ENCODE data around the gene EFCAB12. TPM values are rescaled to one million over a fixed set of nuclear protein-coding genes. Genes with fewer than 3 reads are reported as not detected.
A peak's percentile ranks its signal among the peaks of the same experiment; 100 is the strongest.

Gene EFCAB12
- polyA plus RNA-seq, 12 donors: 0.05 to 0.57 (median 0.16) TPM; not detected in 2

- DNase-seq: no peak
Observed at GRCh38 chr3:129446926-129447325, 18.5 kb upstream of the EFCAB12 start.

DNA sequence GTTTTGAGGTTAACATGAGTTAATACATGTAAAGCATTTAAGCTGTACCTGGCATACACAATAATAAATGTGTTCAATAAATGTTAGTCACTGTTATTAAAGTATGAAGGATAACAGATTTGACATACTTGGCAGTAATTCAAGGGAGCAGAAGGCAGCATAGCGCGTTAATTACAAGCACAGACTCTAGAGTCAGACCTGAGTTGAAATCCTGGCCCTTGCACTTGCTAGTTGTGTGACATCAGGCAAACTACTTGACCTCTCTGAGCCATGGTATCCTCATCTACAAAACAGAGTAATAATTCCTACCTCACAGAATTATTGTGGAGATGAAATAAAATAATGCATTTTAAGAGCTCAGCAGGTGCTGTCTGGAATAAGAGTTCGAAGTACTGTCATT is 17.0 kb upstream of the EFCAB12 start:
- DNase-seq: no peak

DNA sequence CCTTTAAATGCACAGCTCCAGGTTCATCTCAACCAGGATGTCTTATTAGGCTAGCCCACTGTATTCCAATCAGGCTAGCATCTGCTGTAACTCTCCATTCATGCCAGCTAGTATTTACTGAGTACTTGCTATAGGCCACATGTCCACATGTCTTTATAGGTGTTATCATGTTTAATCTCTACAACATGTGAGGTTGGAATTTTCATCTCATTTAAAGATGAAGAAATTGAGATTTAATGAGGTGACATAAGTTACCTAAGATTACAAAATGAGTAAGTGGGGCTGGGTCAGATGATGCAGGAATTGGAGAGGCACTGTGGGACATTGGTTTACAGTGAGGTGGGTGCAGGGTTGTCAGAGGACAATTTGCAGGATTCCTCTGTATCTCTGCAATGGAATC is 14.5 kb upstream of the EFCAB12 start:
- no peak for DNase-seq

DNA sequence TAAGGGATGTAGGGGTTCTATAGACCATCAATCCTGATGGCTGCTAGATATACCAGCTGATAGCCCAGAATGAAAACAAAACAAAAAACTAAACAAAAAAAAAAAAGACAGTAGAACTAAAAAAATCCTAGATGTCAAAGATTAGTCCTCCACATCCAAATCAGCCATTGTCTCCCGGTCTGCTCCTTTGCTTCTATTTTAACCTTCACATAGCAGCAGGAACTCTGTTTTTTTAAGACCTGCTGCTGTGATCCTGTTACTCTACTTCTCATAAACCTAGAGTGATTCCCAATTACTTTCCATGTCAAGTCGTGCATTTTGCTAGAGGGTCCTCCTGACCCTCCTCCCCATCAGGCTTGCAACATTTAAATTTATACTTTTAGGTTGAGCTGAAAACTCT is 14.1 kb upstream of the EFCAB12 start:
- DNase-seq: no peak

GRCh38 chr3:129441782-129442181 is 13.3 kb upstream of the EFCAB12 start:
- DNase-seq: peak; percentile 40

DNA sequence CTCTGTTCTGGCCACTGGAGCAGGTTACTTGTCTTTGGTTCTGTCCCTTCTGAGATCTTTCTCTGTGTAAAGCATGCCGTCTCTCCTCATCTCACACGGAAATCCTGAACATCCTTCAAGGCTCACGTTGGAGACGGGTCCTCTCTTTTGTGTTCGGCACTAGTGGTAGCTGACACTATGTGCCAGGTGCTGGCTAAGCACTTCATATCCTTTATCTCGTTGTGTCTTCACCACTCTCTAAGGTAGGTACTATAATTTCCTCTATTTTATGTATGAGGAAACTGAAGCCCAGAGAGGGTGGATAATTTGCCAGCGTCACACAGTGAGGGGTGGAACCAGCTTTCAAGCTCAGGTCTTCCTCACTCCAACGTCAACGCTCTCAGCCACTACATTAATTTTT is 12.8 kb upstream of the EFCAB12 start:
- no peak for DNase-seq

- no peak for DNase-seq
Observed at GRCh38 chr3:129440618-129441190, 12.3 kb upstream of the EFCAB12 start.

- DNase-seq: peak; percentile 97
Observed at GRCh38 chr3:129439817-129440617, 11.6 kb upstream of the EFCAB12 start, which contains the start of the genes IFT122 and MBD4. Gene IFT122, plus strand, starts transcription at chr3:129440224. Its CDS starts 107 bp downstream, at chr3:129440331. Gene MBD4, minus strand, starts transcription at chr3:129439948. Its CDS starts 115 bp downstream, at chr3:129439833.

DNA sequence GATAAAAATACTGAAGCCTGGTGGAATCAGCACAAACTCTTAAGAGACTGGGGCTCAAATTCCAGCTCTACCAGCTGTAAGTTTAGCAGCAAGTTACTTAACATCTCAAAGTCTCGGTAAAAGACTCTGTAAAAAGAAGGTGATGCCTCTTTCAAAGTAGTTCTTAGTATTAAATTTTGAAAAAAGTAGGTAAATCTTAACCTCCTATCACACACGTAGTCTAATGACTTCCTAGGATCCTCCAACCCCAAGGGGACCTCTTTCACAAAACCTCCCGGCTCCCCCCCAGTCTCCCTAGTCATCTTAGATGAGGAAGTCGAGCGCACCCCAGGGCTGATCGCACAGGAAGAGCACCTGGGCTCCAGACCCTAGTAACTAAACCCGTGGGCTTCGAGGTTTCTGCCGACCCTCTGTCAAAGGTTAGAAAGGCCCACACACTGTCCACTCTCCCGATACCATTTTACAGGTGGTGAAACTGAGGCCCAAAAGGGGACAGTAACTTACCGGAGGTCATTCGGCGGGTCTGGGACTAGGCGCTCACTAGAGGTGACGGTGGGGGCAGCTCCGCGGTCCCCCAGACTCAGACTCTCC is 10.9 kb upstream of the EFCAB12 start:
- peak; percentile 19 for DNase-seq

GRCh38 chr3:129435367-129435766 is 6.9 kb upstream of the EFCAB12 start:
- DNase-seq: no peak

- DNase-seq: no peak
Observed at GRCh38 chr3:129434140-129434539, 5.7 kb upstream of the EFCAB12 start.

DNA sequence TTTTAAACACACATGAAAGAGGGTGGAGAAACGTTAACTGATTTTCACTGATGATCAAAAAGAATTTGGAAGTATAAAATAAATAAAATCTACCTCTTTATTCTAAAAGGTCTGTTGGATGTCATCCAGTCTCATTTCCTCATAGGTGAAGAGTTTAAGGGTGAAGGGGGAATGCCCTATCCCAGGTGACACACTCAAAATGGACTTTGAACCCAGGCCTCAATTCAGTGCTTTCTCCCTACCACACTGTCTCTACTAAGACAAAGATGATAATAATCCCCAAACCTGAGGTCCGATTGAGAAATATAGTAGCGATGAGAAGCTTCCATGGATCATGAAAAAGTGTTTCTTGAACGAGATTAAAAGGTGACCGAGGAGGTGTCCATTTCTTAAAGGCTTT is 5.1 kb upstream of the EFCAB12 start:
- DNase-seq: no peak

DNA sequence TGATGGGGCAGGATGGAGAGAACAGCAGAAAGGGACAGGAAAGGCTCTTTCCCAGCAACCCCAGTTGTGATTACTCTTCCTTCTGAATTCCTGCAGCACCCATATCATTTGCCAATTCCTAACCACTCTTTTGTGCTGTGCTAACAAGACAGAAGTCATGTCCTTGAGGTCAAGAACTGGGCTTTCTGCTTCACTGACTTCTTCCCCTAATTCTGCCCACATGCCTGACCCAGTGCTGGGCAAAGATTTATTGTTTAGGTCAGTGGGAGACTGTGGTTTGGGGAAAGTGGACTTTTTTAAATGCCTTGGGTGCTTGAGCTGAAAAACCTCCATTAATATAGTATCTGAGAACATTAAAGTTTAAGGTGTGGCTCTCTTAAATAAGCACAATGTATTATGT is 4.2 kb upstream of the EFCAB12 start:
- no peak for DNase-seq

- DNase-seq: no peak
Observed at GRCh38 chr3:129432036-129432435, 3.6 kb upstream of the EFCAB12 start.

DNA sequence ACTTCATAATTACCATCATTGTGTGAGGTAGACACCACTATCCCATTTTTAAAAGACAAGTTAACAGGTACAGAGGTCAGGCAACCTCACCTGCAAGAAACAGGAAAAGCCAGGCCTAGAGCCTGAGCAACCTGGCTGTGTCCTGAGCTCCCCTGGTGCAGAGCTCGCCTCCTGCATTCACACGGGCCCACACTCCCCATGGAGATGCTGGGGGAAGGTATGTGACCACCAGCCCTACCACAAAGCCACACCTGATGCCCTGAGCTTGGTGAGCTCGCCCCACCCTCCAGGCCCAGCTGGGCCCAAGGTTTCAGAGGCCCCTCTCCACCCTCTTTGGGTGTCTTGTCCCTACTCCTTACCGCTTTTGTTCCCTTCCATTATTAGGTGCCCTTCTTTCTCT is 1.2 kb upstream of the EFCAB12 start:
- no peak for DNase-seq

GRCh38 chr3:129429080-129429451 is 630 bp upstream of the EFCAB12 start:
- DNase-seq: no peak

GRCh38 chr3:129428007-129428375 is 445 bp downstream of the EFCAB12 start:
- no peak for DNase-seq

- no peak for DNase-seq
Observed at GRCh38 chr3:129425619-129426018, 2.8 kb downstream of the EFCAB12 start.

DNA sequence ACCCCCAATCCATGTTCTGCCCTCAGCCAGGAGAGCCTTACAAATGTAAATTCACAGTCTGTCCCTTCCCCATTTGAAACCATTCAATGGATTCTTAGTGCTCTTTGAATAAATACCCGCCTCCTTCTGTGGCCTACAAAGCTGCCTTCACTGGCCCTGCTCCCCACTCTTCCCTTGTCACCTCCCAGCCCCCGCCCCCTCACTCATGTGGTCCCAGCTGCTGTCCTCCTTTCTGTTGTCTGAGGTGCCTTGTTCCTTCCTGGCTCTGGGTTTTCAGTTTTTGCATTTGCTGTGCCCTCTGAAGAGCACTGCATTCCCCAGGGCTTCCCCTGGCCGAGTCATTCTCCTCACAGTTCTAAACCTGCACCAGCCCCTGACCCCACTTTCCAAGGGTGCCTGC is 3.2 kb downstream of the EFCAB12 start:
- no peak for DNase-seq

DNA sequence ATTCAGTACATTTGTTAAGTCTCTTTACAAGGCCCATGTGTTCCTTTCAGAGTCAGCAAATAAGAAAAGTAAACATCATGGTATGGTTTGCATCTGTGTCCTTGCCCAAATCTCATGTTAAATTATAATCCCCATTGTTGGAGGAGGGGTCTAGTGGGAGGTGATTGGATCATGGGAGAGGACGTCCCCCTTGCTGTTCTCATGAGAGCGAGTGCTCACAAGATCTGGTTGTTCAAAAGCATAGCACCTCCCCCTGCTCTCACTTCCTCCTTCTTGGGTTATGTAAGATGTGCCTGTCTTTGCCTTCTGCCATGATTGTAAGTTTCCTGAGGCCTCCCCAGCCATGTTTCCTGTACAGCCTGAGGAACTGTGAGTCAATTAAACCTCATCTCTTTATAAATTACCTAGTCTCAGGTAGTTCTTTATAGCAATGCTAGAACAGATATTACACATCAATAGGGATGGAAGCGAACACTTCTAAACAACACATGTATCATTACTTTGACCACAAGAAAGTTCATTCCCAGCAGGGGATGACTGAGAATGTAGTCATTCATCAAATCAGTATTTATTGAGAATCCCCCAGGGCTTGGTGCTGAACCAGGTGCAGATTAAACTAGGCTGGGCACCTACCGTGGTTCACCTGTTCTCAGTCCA is 4.1 kb downstream of the EFCAB12 start:
- no peak for DNase-seq

DNA sequence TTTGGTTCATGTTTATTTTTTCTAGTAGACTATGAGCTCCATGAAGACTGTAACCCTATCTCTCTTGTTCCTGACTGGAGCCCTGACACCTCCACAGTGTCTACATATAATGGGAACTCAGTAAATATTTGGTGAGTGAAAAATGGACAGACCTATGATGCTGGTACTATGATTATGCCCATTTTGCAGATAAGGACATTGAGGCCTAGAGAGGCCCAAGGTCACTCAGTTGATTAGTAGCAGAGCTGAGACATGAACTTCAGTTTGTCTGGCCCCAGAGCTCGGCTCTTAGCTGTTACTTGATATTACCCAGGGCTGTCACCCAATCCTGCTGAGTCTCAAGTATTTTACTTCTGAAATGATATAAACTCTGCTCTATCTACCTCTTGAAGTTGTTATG is 5.5 kb downstream of the EFCAB12 start:
- DNase-seq: no peak

- DNase-seq: no peak
Observed at GRCh38 chr3:129421988-129422745, 6.3 kb downstream of the EFCAB12 start.
